IMR-90 (cell line): ENCODE results near the gene ATOH8. TPM values are rescaled to one million over a fixed set of nuclear protein-coding genes. Genes with fewer than 3 reads are reported as not detected.

Experiments
- ATAC-seq: fragments of 200-7000 bp; cut with Tn5 transposase; 2 replicates; pipeline ENCODE4 v1.9.1; 2020; ENCODE audit warnings: low read depth, mild to moderate bottlenecking, moderate library complexity
- BruUV-seq: library from RNA; stranded (reverse); fragments of 400-500 nt; replicated peaks from 2 replicates; lab custom pipeline; 2021; lab: Mats Ljungman, UMichigan
- CTCF ChIA-PET: fragments of 300-600 bp; formaldehyde crosslinking; extraction: SDS; loops from one replicate; lab custom pipeline; 2021; ENCODE audit warnings: antibody characterized with exemption; lab: Yijun Ruan, JAX
- POLR2A ChIA-PET: fragments of 300-600 bp; sonication (Branson Sonifier 250); formaldehyde crosslinking; loops from one replicate; lab custom pipeline; 2022; ENCODE audit warnings: antibody characterized with exemption; ENCODE audit not compliant: unreplicated experiment; lab: Charles Lee
- DNase-seq: peaks from one replicate; pipeline ENCODE4 v3.0.0; 2013
- H2AFZ ChIP-seq: replicated peaks from 2 replicates; pipeline ENCODE3; 2013; ENCODE audit warnings: low read length, mild to moderate bottlenecking; ENCODE audit not compliant: poor library complexity
- H2AK5ac ChIP-seq: 2 replicates; pipeline ENCODE4 v1.6.1; 2013; ENCODE audit warnings: low read depth, low read length, inconsistent platforms
- H2AK9ac ChIP-seq: replicated peaks from 2 replicates; pipeline ENCODE3; 2013; ENCODE audit warnings: mild to moderate bottlenecking, low read depth, low read length, moderate library complexity; ENCODE audit not compliant: poor library complexity
- H2BK120ac ChIP-seq: 2 replicates; pipeline ENCODE4 v1.6.1; 2013; ENCODE audit warnings: low read depth, low read length, inconsistent platforms
- H2BK15ac ChIP-seq: 3 replicates; pipeline ENCODE4 v1.6.1; 2013; ENCODE audit warnings: low read depth, low read length, inconsistent platforms
- H2BK20ac ChIP-seq: 2 replicates; pipeline ENCODE4 v1.6.1; 2013; ENCODE audit warnings: low read depth, mild to moderate bottlenecking, inconsistent platforms, low read length, moderate library complexity
- H2BK5ac ChIP-seq: 2 replicates; pipeline ENCODE4 v1.6.1; 2013; ENCODE audit warnings: mild to moderate bottlenecking, low read depth, low read length, inconsistent platforms; ENCODE audit not compliant: poor library complexity, severe bottlenecking
- H3K14ac ChIP-seq: replicated peaks from 2 replicates; pipeline ENCODE4 v1.6.1; 2013; ENCODE audit warnings: low read depth, low read length, inconsistent platforms
- H3K18ac ChIP-seq: 2 replicates; pipeline ENCODE4 v1.6.1; 2013; ENCODE audit warnings: low read depth, low read length, control low read depth
- H3K23ac ChIP-seq: 2 replicates; pipeline ENCODE4 v1.6.1; 2013; ENCODE audit warnings: low read depth, low read length, inconsistent platforms
- H3K27ac ChIP-seq: 2 replicates; pipeline ENCODE4 v1.5.1; 2013; ENCODE audit warnings: mild to moderate bottlenecking, control low read depth, low read length; ENCODE audit not compliant: insufficient read depth
- H3K27me3 ChIP-seq: 2 replicates; pipeline ENCODE4 v1.6.1; 2013; ENCODE audit warnings: low read length; ENCODE audit not compliant: control insufficient read depth, insufficient read depth
- H3K36me3 ChIP-seq: 2 replicates; pipeline ENCODE4 v1.6.1; 2013; ENCODE audit warnings: low read length, mixed read lengths; ENCODE audit not compliant: control insufficient read depth, insufficient read depth
- H3K4ac ChIP-seq: 2 replicates; pipeline ENCODE4 v1.6.1; 2013; ENCODE audit warnings: low read depth, low read length, inconsistent platforms
- H3K4me1 ChIP-seq: 2 replicates; pipeline ENCODE4 v1.6.1; 2013; ENCODE audit warnings: low read length, mixed read lengths; ENCODE audit not compliant: control insufficient read depth, insufficient read depth
- H3K4me2 ChIP-seq: 2 replicates; pipeline ENCODE4 v1.6.1; 2013; ENCODE audit warnings: low read depth, mild to moderate bottlenecking, control low read depth, low read length, moderate library complexity
- H3K4me3 ChIP-seq: 2 replicates; pipeline ENCODE4 v1.5.1; 2013; ENCODE audit warnings: low read depth, mild to moderate bottlenecking, control low read depth, low read length, moderate library complexity; ENCODE audit not compliant: insufficient read depth
- H3K56ac ChIP-seq: 2 replicates; pipeline ENCODE4 v1.6.1; 2013; ENCODE audit warnings: low read length, inconsistent platforms; ENCODE audit not compliant: insufficient read depth; ENCODE audit errors: extremely low read depth
- H3K79me1 ChIP-seq, 2 experiments: 2 replicates each; pipeline ENCODE4 v1.6.1; 2013; ENCODE audit warnings: low read length in 2 of 2, inconsistent platforms in 1 of 2, low read depth in 1 of 2
- H3K9ac ChIP-seq: 2 replicates; pipeline ENCODE4 v1.6.1; 2013; ENCODE audit warnings: low read depth, low read length, control low read depth
- H3K9me1 ChIP-seq: 2 replicates; pipeline ENCODE4 v1.6.1; 2013; ENCODE audit warnings: low read length, inconsistent platforms; ENCODE audit not compliant: insufficient read depth
- H3K9me3 ChIP-seq: 2 replicates; pipeline ENCODE4 v1.6.1; 2013; ENCODE audit warnings: low read length; ENCODE audit not compliant: control insufficient read depth, insufficient read depth
- H4K20me1 ChIP-seq: 2 replicates; pipeline ENCODE4 v1.6.1; 2013; ENCODE audit warnings: low read length, inconsistent platforms; ENCODE audit not compliant: insufficient read depth
- H4K5ac ChIP-seq: 2 replicates; pipeline ENCODE4 v1.6.1; 2013; ENCODE audit warnings: mild to moderate bottlenecking, low read depth, low read length, control low read depth
- H4K8ac ChIP-seq, 2 experiments: 2 replicates each; pipeline ENCODE4 v1.6.1; 2013; ENCODE audit warnings: low read depth in 2 of 2, low read length in 2 of 2, control low read depth in 1 of 2, inconsistent platforms in 1 of 2
- H4K91ac ChIP-seq: 2 replicates; pipeline ENCODE4 v1.6.1; 2013; ENCODE audit warnings: low read depth, low read length, inconsistent platforms; ENCODE audit not compliant: insufficient read depth
- BHLHE40 ChIP-seq: fragments of 150-350 bp; IDR thresholded peaks from 2 replicates; pipeline ENCODE4 v1.6.1; 2016; ENCODE audit warnings: mild to moderate bottlenecking, low read depth, low read length
- CEBPB ChIP-seq: IDR thresholded peaks from 2 replicates; pipeline ENCODE4 v1.6.1; 2012; ENCODE audit warnings: low read depth, low read length, improper control_type of control experiment
- CHD1 ChIP-seq: IDR thresholded peaks from 2 replicates; pipeline ENCODE4 v1.6.1; 2012; ENCODE audit warnings: low read depth, low read length, improper control_type of control experiment
- MAFK ChIP-seq: IDR thresholded peaks from 2 replicates; pipeline ENCODE4 v1.6.1; 2012; ENCODE audit warnings: low read depth, low read length, improper control_type of control experiment
- MAZ ChIP-seq: IDR thresholded peaks from 2 replicates; pipeline ENCODE4 v1.6.1; 2012; ENCODE audit warnings: low read depth, mild to moderate bottlenecking, low read length, improper control_type of control experiment, moderate library complexity, borderline replicate concordance
- NFE2L2 ChIP-seq: fragments of 150-350 bp; IDR thresholded peaks from 2 replicates; pipeline ENCODE4 v1.6.1; 2016; ENCODE audit warnings: low read depth, mild to moderate bottlenecking, low read length
- POLR2A ChIP-seq: IDR thresholded peaks from 2 replicates; pipeline ENCODE4 v1.6.1; 2012; ENCODE audit warnings: mild to moderate bottlenecking, low read depth, low read length
- RAD21 ChIP-seq: IDR thresholded peaks from 2 replicates; pipeline ENCODE4 v1.6.1; 2012; ENCODE audit warnings: low read length, improper control_type of control experiment
- RCOR1 ChIP-seq: IDR thresholded peaks from 2 replicates; pipeline ENCODE4 v1.6.1; 2012; ENCODE audit warnings: mild to moderate bottlenecking, low read length, improper control_type of control experiment; ENCODE audit not compliant: insufficient replicate concordance
- RFX5 ChIP-seq: IDR thresholded peaks from 2 replicates; pipeline ENCODE4 v1.8.0; 2012; ENCODE audit warnings: low read depth, mild to moderate bottlenecking, low read length, moderate library complexity
- SMC3 ChIP-seq: fragments of 150-350 bp; IDR thresholded peaks from 2 replicates; pipeline ENCODE4 v1.6.1; 2016; ENCODE audit warnings: low read depth, mild to moderate bottlenecking, antibody characterized with exemption, low read length, moderate library complexity
- WGBS, 2 experiments: methylation state at CpG; one replicate each; pipeline versions ENCODE4 v1.1.5 to v1.1.7; 2013; ENCODE audit warnings: missing lambda C conversion rate in 2 of 2; ENCODE audit not compliant: insufficient read length in 1 of 2; ENCODE audit errors: extremely low coverage in 2 of 2; 5-methylcytosine and 5-hydroxymethylcytosine counted together
- dilution Hi-C: fragments of 300-500 bp; cut with HindIII; formaldehyde crosslinking; loops from one replicate; pipeline ENCODE4 v1.14.3; 2018; ENCODE audit warnings: low sequenced_read_pairs; ENCODE audit not compliant: unreplicated experiment
- in situ Hi-C: fragments of 300-500 bp; cut with MboI; formaldehyde crosslinking; loops from 3 replicates; pipeline ENCODE4 v1.14.3; 2019; ENCODE audit warnings: low sequenced_read_pairs, inconsistent platforms, mixed read lengths
- intact Hi-C: fragments of 100-400 bp; cut with micrococcal nuclease; formaldehyde crosslinking; loops from 2 replicates; pipeline ENCODE4 v1.10.0; 2022
- polyA plus RNA-seq, 3 experiments: library from polyadenylated mRNA; depleted of rRNA; stranded (reverse); fragments of >200 nt; gene quantifications; 2 replicates each; pipeline ENCODE4 v1.2.3, GENCODE V29; 2012; ENCODE audit warnings: low replicate concordance in 1 of 3
- total RNA-seq: library from RNA; depleted of rRNA; stranded (reverse); fragments of >200 nt; gene quantifications from 2 replicates; pipeline ENCODE4 v1.2.3, GENCODE V29; 2012
- TF ChIP-seq, protein P1 (sequence below): fragments of 150-350 bp; IDR thresholded peaks from 2 replicates; pipeline ENCODE4 v1.6.1; 2016; ENCODE audit warnings: low read depth, mild to moderate bottlenecking, low read length, moderate library complexity, borderline replicate concordance
- TF ChIP-seq, protein P2 (sequence below): fragments of 150-350 bp; IDR thresholded peaks from 2 replicates; pipeline ENCODE4 v1.6.1; 2017; ENCODE audit warnings: mild to moderate bottlenecking, antibody characterized with exemption, low read length, low read depth
- TF ChIP-seq, protein P3 (sequence below): conservative IDR thresholded peaks from 2 replicates; pipeline ENCODE4 v1.5.1; 2012; ENCODE audit warnings: mild to moderate bottlenecking, low read depth, low read length, improper control_type of control experiment

The ATOH8 gene
- total and polyA plus RNA-seq, 2 of the 4 experiments (the other 2 are of a cell fraction), result 7.9 to 9.0 TPM

GRCh38 chr2:85706599-85707296 lies 47.0 kb upstream of the ATOH8 start:
- Histone ChIP-seq H3K36me3 (no peaks in the 10 kb centered on the region), H4K91ac (peak overlapping the region; percentile 8; the same call in 1 of the 2 replicates), H3K4ac (peak overlapping the region; percentile 13), H3K56ac (no peak overlapping the region), H3K4me2 (no peak overlapping the region), H4K5ac (no peak overlapping the region), H3K79me1 (no peaks in the 10 kb centered on the region), H2BK120ac (peak overlapping the region; percentile 91; the same call in 1 of the 2 replicates), H3K27me3 (no peaks in the 10 kb centered on the region; the same call in 1 of the 2 replicates), H4K8ac (peak overlapping the region in 1 of 2 experiments; percentile 10; a peak in 1 of 4 replicates), H2AK5ac (peak overlapping the region; percentile 67; the same call in 1 of the 2 replicates), H3K9me3 (no peaks in the 10 kb centered on the region), H2BK15ac (peak overlapping the region; percentile 26; the same call in 1 of the 3 replicates), H2BK20ac (peak overlapping the region; percentile 35), H2AFZ (no peak overlapping the region), H3K9me1 (no peaks in the 10 kb centered on the region), H3K9ac (no peak overlapping the region), H3K27ac (no peak overlapping the region), H3K18ac (no peak overlapping the region), H3K4me1 (peaks cover 19% of the 10 kb centered on the region), H3K4me3 (no peak overlapping the region), H2AK9ac (peak overlapping the region; percentile 18), H3K23ac (no peak overlapping the region), H3K14ac (no peak overlapping the region), H2BK5ac (no peak overlapping the region), H4K20me1 (no peaks in the 10 kb centered on the region)
- WGBS, 2 experiments, result 80% methylated on average over 1 of the region's 10 CpGs; no CpG with 5 or more reads in 1 of the 2 experiments
- CTCF ChIA-PET, result interaction anchor here (1.3 to 2.8 kb wide), 6 partner anchors 13 to 102 kb away, joined by 3 to 18 read pairs (median 5); partner anchors contain the start of gene GNLY
- POLR2A ChIA-PET, result no interaction called here
- no peak for ATAC-seq
- in situ Hi-C loops (loop anchor here (5.0 kb wide), 1 partner anchor 59 kb away; no protein-coding TSS in a partner anchor), dilution Hi-C loops (no loop called here), intact Hi-C loops (loop anchor here (1.0 to 5.0 kb wide), 4 partner anchors 27 to 284 kb away; no protein-coding TSS in a partner anchor)
- DNase-seq, result no peak
- BruUV-seq, result no TSS peak
- TF ChIP-seq RFX5 (no peak), MAFK (no peak), SMC3 (no peak), MAZ (no peak), POLR2A (no peak), CHD1 (no peak), CEBPB (no peak), NFE2L2 (no peak), RCOR1 (no peak), BHLHE40 (no peak), RAD21 (no peak)
- TF ChIP-seq, protein P1, sequence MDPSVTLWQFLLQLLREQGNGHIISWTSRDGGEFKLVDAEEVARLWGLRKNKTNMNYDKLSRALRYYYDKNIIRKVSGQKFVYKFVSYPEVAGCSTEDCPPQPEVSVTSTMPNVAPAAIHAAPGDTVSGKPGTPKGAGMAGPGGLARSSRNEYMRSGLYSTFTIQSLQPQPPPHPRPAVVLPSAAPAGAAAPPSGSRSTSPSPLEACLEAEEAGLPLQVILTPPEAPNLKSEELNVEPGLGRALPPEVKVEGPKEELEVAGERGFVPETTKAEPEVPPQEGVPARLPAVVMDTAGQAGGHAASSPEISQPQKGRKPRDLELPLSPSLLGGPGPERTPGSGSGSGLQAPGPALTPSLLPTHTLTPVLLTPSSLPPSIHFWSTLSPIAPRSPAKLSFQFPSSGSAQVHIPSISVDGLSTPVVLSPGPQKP, result no peak
- TF ChIP-seq, protein P2, sequence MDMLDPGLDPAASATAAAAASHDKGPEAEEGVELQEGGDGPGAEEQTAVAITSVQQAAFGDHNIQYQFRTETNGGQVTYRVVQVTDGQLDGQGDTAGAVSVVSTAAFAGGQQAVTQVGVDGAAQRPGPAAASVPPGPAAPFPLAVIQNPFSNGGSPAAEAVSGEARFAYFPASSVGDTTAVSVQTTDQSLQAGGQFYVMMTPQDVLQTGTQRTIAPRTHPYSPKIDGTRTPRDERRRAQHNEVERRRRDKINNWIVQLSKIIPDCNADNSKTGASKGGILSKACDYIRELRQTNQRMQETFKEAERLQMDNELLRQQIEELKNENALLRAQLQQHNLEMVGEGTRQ, result no peak
- TF ChIP-seq, protein P3, sequence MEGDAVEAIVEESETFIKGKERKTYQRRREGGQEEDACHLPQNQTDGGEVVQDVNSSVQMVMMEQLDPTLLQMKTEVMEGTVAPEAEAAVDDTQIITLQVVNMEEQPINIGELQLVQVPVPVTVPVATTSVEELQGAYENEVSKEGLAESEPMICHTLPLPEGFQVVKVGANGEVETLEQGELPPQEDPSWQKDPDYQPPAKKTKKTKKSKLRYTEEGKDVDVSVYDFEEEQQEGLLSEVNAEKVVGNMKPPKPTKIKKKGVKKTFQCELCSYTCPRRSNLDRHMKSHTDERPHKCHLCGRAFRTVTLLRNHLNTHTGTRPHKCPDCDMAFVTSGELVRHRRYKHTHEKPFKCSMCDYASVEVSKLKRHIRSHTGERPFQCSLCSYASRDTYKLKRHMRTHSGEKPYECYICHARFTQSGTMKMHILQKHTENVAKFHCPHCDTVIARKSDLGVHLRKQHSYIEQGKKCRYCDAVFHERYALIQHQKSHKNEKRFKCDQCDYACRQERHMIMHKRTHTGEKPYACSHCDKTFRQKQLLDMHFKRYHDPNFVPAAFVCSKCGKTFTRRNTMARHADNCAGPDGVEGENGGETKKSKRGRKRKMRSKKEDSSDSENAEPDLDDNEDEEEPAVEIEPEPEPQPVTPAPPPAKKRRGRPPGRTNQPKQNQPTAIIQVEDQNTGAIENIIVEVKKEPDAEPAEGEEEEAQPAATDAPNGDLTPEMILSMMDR, result no peak
